ENCODE data around the gene MFSD12. TPM values are rescaled to one million over a fixed set of nuclear protein-coding genes. Genes with fewer than 3 reads are reported as not detected.

Gene MFSD12
- total RNA-seq, 4 donors from 2014 or later = 28.5 to 56.1 (median 34.1) TPM

DNA sequence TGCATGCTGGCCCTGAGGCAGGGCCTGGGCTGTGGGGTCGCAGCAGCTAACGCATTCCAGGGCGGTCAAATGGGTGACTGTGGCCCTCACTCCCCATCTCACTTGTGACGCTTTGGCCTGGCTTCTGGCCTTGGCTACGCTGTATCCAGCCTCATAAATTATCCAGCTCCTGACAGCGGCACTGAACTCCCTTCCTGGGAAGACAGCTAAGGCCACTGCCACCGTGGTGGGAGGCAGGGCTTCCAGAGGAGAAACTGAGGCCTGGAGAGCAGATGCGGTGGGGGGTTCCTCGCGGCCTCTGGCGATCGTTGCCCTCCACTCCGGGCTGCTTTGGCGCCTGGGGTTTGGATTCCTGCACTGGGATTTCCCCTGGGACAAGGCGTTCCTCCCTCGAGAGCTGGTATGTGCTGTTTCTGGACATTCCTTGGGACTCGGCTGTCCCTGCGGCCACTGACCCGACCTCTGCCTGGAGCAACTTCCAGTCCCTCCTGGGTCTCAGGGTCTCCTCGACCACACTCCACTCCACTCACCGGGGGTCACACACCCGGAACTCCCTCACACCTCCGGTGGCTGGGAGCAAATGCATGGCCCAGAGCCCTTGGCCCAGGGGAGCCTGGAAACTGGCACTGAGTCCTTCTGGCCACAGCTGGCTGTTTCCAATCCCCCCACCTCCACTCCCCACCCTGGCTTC is 45.9 kb upstream of the MFSD12 start:
- TF ChIP-seq, protein P1, sequence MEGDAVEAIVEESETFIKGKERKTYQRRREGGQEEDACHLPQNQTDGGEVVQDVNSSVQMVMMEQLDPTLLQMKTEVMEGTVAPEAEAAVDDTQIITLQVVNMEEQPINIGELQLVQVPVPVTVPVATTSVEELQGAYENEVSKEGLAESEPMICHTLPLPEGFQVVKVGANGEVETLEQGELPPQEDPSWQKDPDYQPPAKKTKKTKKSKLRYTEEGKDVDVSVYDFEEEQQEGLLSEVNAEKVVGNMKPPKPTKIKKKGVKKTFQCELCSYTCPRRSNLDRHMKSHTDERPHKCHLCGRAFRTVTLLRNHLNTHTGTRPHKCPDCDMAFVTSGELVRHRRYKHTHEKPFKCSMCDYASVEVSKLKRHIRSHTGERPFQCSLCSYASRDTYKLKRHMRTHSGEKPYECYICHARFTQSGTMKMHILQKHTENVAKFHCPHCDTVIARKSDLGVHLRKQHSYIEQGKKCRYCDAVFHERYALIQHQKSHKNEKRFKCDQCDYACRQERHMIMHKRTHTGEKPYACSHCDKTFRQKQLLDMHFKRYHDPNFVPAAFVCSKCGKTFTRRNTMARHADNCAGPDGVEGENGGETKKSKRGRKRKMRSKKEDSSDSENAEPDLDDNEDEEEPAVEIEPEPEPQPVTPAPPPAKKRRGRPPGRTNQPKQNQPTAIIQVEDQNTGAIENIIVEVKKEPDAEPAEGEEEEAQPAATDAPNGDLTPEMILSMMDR (IDR thresholded peaks at IDR 0.05; ENCODE audit: low read depth) = no peak

DNA sequence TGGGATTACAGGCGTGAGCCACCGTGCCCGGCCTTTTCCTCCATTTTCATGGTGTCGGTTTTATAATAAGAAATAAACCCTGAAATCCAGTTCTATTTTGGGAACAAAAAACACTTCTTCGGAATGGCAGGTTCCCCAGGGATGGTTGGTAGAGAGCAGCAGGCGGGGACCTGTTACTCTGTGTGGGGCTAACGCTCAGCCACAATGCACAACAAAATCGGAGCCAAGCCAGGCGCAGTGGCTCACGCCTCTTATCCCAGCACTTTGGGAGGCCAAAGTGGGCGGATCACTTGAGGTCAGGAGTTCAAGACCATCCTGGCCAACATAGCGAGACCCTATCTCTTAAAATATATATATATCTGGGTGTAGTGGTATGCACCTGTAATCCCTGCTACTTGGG is 43.6 kb upstream of the MFSD12 start:
- TF ChIP-seq, protein P1 (IDR thresholded peaks at IDR 0.05; ENCODE audit: low read depth) = no peak

DNA sequence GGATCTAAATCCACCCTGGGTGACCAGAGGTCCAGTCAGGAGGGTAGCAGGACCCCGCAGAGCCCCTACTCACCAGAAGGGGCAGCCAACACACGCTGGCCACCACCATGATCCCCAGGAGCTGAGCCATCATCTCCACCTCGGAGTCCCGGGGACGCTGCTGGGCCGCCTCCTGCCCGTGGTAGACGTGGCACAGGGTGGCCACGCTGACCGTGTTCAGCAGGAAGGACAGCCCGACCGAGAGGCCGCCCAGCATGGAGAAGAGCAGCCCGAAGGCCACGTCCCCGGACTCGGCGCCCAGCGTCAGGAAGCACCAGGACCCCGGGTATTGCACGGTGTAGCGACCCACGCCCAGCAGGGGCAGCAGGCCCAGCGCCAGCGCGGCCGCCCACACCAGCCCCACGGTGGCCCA is 42.4 kb upstream of the MFSD12 start:
- TF ChIP-seq, protein P1 (IDR thresholded peaks at IDR 0.05; ENCODE audit: low read depth) = no peak

DNA sequence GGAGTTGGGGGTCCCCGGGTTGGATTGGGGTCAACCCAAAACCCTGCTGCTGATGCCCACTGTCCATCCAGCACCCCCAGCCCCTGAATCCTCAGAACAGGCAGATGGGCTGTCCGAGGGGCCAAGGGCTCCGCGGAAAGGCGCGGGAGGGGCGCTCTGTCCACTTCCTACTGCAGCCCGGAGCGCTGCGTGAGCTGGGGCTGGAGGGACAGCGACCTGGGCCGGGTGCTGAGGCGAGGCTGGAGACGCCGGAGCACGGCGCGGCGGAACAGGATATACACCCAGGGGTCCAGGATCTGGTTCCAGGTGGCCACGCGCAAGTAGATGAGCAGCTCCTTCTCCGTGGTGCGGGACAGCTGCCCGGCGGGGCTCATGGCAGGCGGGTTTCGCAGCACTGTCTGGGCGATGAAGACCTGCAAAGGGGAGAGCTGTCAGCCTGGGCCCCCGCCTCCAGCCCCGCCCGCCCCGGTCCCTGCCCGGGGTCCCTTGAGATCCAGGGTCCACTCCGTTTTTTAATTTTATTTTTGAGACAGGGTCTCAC is 38.2 kb upstream of the MFSD12 start:
- TF ChIP-seq, protein P1 (IDR thresholded peaks at IDR 0.05; ENCODE audit: low read depth) = no peak

DNA sequence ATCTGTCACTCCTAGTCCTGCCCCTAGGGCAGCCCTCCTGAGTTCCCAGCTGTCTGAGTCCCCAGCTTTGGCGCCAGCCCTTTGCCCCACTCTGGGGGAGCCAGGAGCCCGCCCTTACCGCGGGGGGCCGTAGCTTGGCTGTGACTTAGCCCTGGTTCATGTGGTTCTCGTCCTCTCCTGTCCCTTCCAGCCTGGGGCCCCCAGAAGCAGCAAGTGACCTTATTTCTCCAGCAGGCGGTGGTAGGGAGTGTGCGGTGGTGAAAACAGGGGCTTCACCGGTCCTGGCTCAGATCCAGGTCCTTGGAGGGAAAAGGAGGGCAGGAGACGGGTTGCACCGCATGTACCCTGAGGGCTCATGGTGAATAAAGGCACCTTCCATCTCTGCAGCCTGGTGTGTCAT is 35.8 kb upstream of the MFSD12 start:
- TF ChIP-seq, protein P1 (IDR thresholded peaks at IDR 0.05; ENCODE audit: low read depth) = no peak

DNA sequence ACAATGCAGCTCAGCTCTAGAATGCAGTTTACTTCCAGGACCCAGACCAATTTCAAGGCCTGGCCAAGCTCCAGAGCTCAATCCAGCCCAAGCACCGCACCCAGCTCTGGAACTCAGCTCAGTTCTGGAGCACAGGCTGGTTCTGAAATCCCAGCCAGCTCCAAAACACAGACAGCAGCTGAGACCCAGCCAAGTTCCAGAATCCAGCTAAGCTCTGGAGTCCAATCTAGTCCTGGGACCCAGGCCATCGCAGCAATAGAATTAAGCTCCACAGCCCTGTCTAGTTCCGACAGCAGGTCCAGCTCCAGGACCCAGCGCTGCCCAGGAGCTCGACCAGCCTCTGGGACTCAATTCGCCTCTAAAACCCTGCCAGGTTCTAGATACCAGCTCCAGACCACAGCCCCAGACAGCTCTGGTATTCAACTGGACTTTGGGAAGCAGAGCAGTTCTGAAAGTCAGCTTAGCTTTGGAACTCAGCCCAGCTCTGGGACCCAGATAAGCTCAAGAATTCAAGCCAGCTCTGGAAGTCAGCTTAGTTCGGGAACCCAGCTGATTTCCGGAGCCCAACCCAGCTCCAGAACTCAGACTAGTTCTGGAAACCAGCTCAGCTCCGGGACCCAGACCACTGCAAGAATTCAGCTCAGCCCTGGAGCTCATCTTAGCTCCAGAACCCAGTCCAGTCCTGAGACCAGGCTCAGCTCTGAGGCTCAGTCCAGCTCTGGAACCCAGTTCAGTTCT is 34.7 kb upstream of the MFSD12 start:
- TF ChIP-seq, protein P1 (IDR thresholded peaks at IDR 0.05; ENCODE audit: low read depth) = no peak

DNA sequence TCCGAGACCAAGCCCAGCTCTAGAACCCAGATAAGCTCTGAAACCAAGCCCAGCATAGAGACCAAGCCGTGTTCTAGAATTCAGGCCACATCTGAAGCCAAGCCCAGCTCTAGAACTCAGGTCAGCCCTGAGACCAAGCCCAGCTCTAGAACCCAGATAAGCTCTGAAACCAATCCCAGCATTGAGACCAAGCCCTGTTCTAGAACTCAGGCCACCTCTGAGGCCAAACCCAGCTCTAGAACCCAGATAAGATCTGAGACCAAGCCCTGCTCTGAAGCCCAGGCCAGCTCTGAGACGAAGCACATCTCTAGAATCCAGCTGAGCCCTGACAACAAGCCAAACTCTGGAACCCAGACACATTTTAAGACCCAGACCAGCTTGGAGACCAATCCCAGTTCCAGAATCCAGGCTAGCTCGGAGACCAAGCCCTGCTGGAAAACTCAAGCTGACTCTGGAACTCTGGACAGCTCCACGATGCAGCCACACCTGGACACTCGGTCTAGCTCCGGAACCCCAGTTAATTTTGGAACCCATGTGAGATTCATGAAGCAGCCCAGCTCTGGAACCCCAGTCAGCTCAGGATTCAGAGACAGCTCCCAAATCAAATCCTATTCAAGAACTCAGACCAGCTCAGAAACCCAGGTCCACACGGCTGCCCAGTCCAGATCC is 33.7 kb upstream of the MFSD12 start:
- TF ChIP-seq, protein P1 (IDR thresholded peaks at IDR 0.05; ENCODE audit: low read depth) = no peak
